ENCODE results near the gene FCER2.
"Not testable (repeated sequence)": the region's sequence is repeated elsewhere in the genome, so short reads cannot be mapped to it uniquely, and the experiment has no call there.

The FCER2 gene

DNA sequence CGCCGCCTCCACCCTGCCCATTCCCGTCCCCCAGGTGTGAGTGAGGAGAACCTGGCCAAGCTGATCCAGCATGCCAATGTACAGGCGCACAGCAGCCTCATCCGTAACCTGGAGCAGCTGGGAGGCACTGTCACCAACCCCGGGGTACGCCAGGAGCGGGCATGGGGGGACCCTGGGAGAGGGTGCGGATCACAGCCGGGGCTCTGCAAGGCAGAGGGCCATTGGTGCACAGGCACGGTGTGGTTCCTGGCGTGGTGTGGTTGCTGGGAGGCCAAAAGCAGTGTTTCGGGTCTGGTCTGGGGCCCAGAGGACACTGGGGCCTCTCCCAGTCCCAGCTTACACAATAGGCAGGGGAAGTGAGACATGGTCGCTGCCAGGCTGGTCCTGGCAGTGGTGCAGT, 56.8 kb downstream of the FCER2 start:
- DNase-seq, result no peak

DNA sequence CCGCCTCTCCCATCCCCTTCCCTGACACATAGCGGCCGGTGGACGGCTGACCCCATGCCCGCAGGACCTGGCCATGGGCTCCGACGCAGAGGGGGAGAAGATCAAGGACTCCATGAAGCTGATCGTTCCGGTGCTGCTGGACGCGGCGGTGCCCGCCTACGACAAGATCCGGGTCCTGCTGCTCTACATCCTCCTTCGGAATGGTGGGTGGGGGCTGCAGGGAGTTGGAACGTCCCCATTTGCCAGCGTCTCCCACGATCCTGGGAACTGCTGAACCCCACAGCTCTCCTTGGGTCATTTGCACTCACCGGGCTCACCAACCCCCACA, 57.4 kb downstream of the FCER2 start:
- no peak for DNase-seq

DNA sequence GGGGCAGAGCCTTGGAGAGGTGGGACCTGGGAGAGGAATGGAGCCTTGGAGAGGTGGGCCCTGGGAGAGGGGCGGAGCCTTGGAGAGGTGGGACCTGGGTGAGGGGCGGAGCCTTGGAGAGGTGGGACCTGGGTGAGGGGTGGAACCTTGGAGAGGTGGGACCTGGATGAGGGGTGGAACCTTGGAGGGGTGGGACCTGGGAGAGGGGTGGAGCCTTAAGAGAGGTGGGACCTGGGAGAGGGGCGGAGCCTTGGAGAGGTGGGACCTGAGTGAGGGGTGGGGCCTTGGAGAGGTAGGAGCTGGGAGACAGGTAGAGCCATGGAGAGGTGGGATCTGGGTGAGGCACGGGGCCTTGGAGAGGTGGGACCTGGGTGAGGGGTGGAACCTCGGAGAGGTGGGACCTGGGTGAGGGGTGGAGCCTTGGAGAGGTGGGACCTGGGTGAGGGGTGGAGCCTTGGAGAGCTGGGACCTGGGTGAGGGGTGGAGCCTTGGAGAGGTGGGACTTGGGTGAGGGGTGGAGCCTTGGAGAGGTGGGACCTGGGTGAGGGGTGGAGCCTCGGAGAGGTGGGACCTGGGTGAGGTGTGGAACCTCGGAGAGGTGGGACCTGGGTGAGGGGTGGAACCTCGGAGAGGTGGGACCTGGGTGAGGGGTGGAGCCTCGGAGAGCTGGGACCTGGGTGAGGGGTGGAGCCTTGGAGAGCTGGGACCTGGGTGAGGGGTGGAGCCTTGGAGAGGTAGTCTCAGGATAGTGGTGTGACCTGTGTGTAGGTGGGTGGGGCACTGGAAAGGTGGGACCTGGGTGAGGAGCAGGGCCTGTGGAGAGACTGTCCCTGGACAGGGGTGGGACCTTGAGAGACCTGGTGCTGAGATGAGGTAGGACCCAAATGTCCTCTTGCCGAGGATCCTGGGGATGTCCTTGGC, 58.0 kb downstream of the FCER2 start:
- not testable (repeated sequence) for DNase-seq

DNA sequence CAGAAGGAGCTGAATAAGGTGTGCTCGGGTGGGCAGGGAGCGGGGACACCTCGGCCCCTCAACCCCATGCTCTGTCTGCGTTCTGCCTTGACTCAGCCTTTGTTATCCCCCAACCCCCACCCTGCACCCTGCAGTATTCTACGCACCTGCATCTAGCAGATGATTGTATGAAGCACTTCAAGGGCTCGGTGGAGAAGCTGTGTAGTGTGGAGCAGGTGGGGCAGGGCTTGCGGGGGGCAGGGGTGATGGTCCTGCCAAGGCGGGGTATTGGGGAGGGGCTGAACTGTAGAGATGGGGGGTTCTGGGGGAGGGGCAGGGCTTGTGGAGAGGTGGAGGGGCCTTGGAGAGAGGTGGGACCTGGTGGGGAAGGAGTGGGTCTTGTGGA, 58.9 kb downstream of the FCER2 start:
- no peak for DNase-seq

DNA sequence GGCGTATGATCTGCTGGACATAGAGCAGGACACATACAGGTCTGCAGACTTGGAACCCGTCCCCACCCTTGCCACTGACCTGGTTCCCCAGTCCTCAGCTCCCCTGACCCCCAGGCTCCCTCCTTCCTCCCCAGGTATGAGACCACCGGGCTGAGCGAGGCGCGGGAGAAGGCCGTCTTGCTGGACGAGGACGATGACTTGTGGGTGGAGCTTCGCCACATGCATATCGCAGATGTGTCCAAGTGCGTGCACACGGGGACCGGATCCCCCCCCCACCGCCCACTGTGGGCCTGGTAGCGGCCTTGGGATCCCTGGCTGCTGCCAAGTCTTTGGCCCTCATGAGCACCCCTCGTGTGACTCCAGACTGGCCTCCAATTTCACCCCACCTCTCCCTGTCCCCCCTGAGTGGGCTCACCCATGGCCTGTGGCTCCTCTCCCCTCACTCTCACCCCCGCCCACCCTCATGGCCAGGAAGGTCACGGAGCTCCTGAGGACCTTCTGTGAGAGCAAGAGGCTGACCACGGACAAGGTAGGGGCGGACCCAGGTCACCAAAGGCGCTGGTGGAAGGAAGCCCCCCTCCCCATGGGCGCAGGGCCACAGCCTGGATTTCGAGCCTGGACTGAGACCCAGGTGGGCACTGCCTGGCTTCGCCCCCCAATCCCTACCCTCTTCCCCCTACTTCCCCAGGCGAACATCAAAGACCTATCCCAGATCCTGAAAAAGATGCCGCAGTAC, 59.5 kb downstream of the FCER2 start:
- DNase-seq, result no peak

DNA sequence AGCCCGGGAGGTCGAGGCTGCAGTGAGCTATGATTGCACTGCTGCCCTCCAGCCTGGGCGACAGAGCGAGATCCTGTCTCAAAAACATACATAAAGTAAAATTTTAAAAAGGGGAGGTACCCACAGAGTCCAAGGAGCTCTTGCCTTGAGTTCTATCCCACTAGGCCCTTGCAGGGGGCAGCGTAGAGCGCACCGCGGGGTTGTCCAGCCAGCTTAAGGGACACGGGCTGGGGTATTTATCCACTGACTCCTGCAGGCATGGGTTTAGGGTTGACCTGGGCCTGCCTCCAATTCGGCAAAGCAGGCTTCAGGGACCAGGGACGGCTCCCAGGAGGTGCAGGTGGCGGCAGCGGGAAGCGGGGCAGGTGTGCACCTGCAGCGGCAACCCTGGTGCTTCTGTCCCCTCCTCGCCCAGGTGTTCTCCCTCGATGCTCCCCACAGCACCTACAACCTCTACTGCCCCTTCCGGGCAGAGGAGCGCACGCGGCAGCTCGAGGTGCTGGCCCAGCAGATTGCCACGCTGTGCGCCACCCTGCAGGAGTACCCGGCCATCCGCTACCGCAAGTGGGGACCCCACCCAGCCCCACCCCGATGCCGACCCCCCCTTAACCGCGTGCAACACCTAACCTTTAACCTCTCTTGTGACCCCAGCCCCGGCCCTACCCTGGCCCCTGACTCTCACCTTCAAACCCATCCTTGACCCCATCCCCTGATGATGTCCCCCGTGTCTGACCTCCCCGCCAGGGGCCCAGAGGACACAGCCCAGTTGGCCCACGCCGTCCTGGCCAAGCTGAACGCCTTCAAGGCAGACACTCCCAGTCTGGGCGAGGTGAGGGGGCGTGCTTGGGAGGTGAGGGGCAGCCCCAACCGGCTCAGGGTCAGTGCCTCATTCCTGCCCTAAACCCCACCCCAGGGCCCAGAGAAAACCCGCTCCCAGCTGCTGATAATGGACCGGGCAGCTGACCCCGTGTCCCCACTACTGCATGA, 60.3 kb downstream of the FCER2 start:
- no peak for DNase-seq

DNA sequence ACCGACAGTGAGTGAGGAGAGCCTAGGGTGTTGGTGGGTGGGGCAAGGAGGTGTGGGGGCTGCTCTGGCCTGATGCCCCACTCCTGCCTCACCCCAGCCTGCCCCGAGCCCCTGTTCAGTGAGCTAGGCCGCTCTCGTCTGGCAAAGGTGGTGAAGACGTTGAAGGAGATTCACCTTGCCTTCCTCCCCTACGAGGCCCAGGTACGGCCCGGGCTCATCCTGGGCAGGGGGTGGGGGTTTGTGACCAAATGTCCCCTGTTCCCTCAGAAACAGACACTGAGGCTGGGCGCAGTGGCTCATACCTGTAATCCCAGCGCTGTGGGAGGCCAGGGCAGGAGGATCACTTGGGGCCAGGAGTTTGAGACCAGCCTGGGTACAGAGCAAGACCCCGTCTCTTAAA, 61.1 kb downstream of the FCER2 start:
- DNase-seq, result no peak

DNA sequence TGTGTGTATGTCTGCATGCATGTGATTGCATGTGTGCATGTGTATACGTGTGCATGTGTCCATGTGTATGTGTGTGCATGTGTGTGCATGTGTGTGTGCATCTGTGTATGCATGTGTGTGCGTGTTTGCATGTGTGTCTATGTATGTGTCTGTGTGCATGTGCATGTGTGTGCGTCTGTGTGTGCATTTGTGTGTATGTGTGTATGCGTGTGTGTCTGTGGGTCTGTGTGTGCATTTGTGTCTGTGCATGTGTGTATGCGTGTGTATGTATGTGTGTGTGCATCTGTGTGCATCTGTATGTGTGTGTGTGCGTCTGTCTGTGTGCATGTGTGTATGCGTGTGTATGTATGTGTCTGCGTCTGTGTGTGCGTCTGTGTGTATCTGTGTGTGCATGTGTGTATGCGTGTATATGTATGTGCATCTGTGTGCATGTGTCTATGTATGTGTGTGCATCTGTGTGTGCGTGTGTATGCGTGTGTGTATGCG, 62.0 kb downstream of the FCER2 start:
- no peak for DNase-seq

DNA sequence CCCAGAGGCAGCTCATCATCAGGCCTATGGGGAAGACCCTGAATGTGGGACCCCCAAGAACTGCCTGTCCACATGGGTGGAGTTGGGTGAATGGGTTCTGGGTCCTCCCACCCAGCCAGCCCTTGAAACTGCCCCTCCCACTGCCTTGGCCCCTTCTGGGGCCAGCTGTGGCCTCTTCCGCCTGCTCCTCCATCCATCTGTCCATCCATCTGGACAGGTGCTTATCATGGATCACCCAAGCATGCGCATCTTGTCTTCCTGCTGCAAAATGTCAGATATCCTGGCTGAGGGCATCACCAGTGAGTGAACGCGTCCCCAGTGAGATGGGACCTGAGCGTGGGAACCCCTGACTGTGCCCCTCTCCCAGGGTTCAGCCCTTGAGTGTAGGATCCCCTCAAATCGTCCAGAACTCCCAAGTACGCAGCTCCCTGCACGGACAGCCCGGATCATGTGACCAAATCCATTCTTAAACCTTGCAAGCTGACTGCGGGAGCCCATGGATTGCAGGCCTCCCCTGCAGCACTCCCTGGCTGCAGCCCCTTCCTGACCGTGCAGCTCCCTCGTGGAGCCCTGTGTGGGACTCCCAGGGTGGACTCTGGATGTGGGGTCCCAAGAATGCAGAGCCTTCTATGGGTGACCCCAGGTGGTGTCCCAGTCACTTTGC, 63.0 kb downstream of the FCER2 start:
- no peak for DNase-seq

Data from left hindlimb (tissue), 1 donor.